NB4 (cell line): ENCODE measurements around the gene PERCC1.

Experiments used
- POLR2A ChIP-seq: IDR thresholded peaks from 2 replicates; pipeline ENCODE4 v1.6.1; 2011; ENCODE audit warnings: mild to moderate bottlenecking; ENCODE audit not compliant: insufficient read length; ENCODE audit errors: extremely low read depth
- TF ChIP-seq, protein P1 (sequence below): IDR thresholded peaks from one replicate; pipeline ENCODE4 v1.5.1; 2012; ENCODE audit warnings: low read depth, low read length

DNA sequence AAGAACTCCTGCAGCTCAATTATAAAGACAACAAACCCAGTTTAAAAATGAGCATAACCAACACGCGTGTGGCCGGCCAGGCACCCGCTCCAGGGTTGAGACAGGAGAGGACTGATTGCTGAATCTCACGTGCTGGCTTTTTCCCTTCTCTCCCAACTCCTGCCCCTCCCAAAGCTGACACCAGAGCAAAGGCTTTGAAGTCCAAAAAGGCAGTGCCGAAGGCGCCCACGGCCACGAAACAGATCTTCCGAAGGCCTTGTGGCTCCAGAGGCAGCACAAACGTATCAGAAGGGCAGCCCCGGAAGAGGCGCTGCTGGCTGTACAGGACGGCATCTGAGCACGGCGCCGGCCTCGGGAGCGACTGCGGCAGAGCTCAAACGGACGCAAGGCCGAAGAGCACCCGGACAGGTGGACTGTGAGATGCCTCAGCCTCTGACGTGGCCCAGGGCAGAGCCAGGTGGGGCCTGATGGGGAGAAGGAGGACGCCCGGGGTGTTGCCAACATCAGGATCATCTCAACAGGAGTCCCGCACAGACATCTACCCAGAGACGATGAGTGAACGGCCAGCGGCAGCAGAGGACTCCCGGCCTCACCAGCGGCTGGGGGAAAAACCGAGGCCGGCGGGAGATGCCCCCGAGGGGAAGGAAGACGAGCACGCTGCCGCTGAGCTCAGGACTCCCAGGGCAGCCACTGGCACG lies 33.5 kb downstream of the PERCC1 start:
- TF ChIP-seq, protein P1, sequence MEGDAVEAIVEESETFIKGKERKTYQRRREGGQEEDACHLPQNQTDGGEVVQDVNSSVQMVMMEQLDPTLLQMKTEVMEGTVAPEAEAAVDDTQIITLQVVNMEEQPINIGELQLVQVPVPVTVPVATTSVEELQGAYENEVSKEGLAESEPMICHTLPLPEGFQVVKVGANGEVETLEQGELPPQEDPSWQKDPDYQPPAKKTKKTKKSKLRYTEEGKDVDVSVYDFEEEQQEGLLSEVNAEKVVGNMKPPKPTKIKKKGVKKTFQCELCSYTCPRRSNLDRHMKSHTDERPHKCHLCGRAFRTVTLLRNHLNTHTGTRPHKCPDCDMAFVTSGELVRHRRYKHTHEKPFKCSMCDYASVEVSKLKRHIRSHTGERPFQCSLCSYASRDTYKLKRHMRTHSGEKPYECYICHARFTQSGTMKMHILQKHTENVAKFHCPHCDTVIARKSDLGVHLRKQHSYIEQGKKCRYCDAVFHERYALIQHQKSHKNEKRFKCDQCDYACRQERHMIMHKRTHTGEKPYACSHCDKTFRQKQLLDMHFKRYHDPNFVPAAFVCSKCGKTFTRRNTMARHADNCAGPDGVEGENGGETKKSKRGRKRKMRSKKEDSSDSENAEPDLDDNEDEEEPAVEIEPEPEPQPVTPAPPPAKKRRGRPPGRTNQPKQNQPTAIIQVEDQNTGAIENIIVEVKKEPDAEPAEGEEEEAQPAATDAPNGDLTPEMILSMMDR: no peak
- no peak for TF ChIP-seq POLR2A
